Neural cell (in vitro differentiated cells): ENCODE data around the gene ETV7. TPM values are rescaled to one million over a fixed set of nuclear protein-coding genes. Genes with fewer than 3 reads are reported as not detected.

Experiments used
- H2AFZ ChIP-seq: fragments of 200-600, 300-800 bp; sonication (generic), shearing (Covaris generic); 2 replicates; pipeline ENCODE4 v1.6.0; 2014; ENCODE audit warnings: low read depth, mild to moderate bottlenecking, antibody characterized with exemption, low read length, moderate library complexity
- H3F3A ChIP-seq: fragments of 200-600 bp; shearing (Covaris generic); 2 replicates; pipeline ENCODE4 v1.6.1; 2016; ENCODE audit warnings: mild to moderate bottlenecking, moderate library complexity, mixed read lengths, antibody characterized with exemption, low read length; ENCODE audit not compliant: insufficient read depth, poor library complexity, severe bottlenecking
- H3K27ac ChIP-seq: fragments of 200-600, 300-800 bp; sonication (generic), shearing (Covaris generic); 2 replicates; pipeline ENCODE4 v1.5.1; 2014; ENCODE audit warnings: mild to moderate bottlenecking, low read length, moderate library complexity
- H3K27me3 ChIP-seq: fragments of 300-800, 200-600 bp; sonication (generic), shearing (Covaris generic); 2 replicates; pipeline ENCODE4 v1.6.0; 2014; ENCODE audit warnings: mild to moderate bottlenecking, low read depth, low read length, moderate library complexity; ENCODE audit not compliant: insufficient read depth
- H3K36me3 ChIP-seq: fragments of 300-800, 200-600 bp; sonication (generic), shearing (Covaris generic); 2 replicates; pipeline ENCODE4 v1.5.1; 2014; ENCODE audit warnings: mild to moderate bottlenecking, antibody characterized with exemption, low read length, moderate library complexity; ENCODE audit not compliant: insufficient read depth
- H3K4me2 ChIP-seq: fragments of 300-800, 200-600 bp; sonication (generic), shearing (Covaris generic); 2 replicates; pipeline ENCODE4 v1.6.0; 2014; ENCODE audit warnings: mild to moderate bottlenecking, low read length
- H3K4me3 ChIP-seq: fragments of 300-800, 200-600 bp; sonication (generic), shearing (Covaris generic); 2 replicates; pipeline ENCODE4 v1.5.1; 2014; ENCODE audit warnings: mild to moderate bottlenecking, low read length, moderate library complexity
- H3K79me2 ChIP-seq: fragments of 200-600 bp; shearing (Covaris generic); replicated peaks from 2 replicates; pipeline ENCODE4 v1.6.0; 2014; ENCODE audit warnings: mild to moderate bottlenecking, low read length, moderate library complexity; ENCODE audit not compliant: insufficient read depth
- H3K9ac ChIP-seq: fragments of 300-800, 200-600 bp; sonication (generic), shearing (Covaris generic); 2 replicates; pipeline ENCODE4 v1.6.1; 2016; ENCODE audit warnings: mild to moderate bottlenecking, low read length, mixed read lengths
- H3K9me2 ChIP-seq: fragments of 200-600 bp; shearing (Covaris generic); 2 replicates; pipeline ENCODE4 v1.6.1; 2016; ENCODE audit warnings: mild to moderate bottlenecking, low read length, mixed read lengths; ENCODE audit not compliant: insufficient read depth
- H3K9me3 ChIP-seq: fragments of 200-600, 300-800 bp; sonication (generic), shearing (Covaris generic); 2 replicates; pipeline ENCODE4 v1.6.1; 2016; ENCODE audit warnings: mild to moderate bottlenecking, mixed run types, low read length, moderate library complexity, mixed read lengths
- H4K20me1 ChIP-seq: fragments of 200-600 bp; shearing (Covaris generic); 2 replicates; pipeline ENCODE4 v1.6.1; 2016; ENCODE audit warnings: mild to moderate bottlenecking, mixed run types; ENCODE audit not compliant: insufficient read depth
- EP300 ChIP-seq: fragments of 450-650 bp; conservative IDR thresholded peaks from 2 replicates; pipeline ENCODE4 v1.6.1; 2014; ENCODE audit warnings: antibody characterized with exemption, mild to moderate bottlenecking, moderate library complexity; ENCODE audit not compliant: poor library complexity, severe bottlenecking
- EZH2 ChIP-seq: fragments of 200-600, 300-800 bp; shearing (Covaris generic), sonication (generic); IDR thresholded peaks from 2 replicates; pipeline ENCODE4 v1.6.1; 2014; ENCODE audit warnings: antibody characterized with exemption, low read length, borderline replicate concordance, mild to moderate bottlenecking; ENCODE audit not compliant: insufficient read depth, poor library complexity, severe bottlenecking
- MXI1 ChIP-seq: fragments of 450-650 bp; conservative IDR thresholded peaks from 2 replicates; pipeline ENCODE4 v1.6.1; 2014; ENCODE audit warnings: antibody characterized with exemption, mild to moderate bottlenecking; ENCODE audit not compliant: poor library complexity, severe bottlenecking
- POLR2AphosphoS5 ChIP-seq: IDR thresholded peaks from 2 replicates; pipeline ENCODE4 v1.6.1; 2012
- RAD21 ChIP-seq: fragments of 450-650 bp; conservative IDR thresholded peaks from 2 replicates; pipeline ENCODE4 v1.6.1; 2014; ENCODE audit warnings: antibody characterized with exemption, mild to moderate bottlenecking, moderate library complexity
- SMC3 ChIP-seq: fragments of 450-650 bp; conservative IDR thresholded peaks from 2 replicates; pipeline ENCODE4 v1.6.1; 2014; ENCODE audit warnings: antibody characterized with exemption, mild to moderate bottlenecking, moderate library complexity; ENCODE audit not compliant: poor library complexity
- TAF1 ChIP-seq: IDR thresholded peaks from 2 replicates; pipeline ENCODE4 v1.6.1; 2012; ENCODE audit warnings: low read depth
- polyA plus RNA-seq: library from polyadenylated mRNA; depleted of rRNA; stranded (reverse); fragments of >200 nt; gene quantifications from 2 replicates; pipeline ENCODE4 v1.2.3, GENCODE V29; 2014
- TF ChIP-seq, protein P1 (sequence below): IDR thresholded peaks from 2 replicates; pipeline ENCODE4 v1.6.1; 2012; ENCODE audit warnings: borderline replicate concordance
- TF ChIP-seq, protein P2 (sequence below): fragments of 450-650 bp; IDR thresholded peaks from 2 replicates; pipeline ENCODE4 v1.5.1; 2014; ENCODE audit warnings: antibody characterized with exemption, mild to moderate bottlenecking, moderate library complexity; ENCODE audit not compliant: poor library complexity, severe bottlenecking

The ETV7 gene
- polyA plus RNA-seq, 1 donor from 2014 or later: not detected

DNA sequence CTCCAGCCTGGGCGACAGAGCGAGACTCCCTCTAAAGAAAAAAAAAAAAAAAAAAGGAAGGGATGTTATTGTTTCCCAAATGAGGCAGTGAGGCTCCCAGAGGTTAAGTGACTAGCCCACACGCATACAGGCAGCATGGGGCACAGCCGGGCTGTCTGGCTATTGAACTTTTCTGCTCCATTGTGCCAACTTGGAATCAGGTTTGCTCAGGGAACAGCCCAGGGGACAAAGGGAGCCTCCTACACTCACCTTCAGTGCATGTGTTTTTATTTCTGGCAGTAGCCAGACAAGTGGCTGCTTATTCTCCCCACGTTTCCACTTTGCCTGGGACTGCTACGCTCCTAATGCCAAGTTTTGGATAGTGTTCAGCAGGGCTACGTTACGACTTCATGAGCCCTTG is 10.7 kb downstream of the ETV7 start:
- H3K79me2 ChIP-seq: no peaks in the 10 kb centered on the region

DNA sequence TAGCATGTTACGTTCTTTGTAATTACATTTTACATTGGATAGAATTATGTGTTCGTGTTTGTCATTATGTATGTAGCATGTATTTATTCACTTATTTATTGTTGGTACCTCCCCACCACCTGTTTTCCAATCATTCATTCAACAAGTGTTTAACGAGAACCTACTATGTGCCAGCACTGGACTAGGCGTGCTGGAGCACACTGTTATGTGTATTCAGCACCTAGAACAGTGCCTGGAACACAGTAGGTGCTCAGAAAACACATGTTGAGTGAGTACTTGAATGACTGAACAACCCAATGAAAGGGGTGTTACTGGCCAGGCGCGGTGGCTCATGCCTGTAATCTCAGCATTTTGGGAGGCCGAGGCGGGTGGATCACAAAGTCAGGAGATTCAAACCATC is 11.3 kb downstream of the ETV7 start:
- no peak for TF ChIP-seq TAF1
- TF ChIP-seq, protein P1, sequence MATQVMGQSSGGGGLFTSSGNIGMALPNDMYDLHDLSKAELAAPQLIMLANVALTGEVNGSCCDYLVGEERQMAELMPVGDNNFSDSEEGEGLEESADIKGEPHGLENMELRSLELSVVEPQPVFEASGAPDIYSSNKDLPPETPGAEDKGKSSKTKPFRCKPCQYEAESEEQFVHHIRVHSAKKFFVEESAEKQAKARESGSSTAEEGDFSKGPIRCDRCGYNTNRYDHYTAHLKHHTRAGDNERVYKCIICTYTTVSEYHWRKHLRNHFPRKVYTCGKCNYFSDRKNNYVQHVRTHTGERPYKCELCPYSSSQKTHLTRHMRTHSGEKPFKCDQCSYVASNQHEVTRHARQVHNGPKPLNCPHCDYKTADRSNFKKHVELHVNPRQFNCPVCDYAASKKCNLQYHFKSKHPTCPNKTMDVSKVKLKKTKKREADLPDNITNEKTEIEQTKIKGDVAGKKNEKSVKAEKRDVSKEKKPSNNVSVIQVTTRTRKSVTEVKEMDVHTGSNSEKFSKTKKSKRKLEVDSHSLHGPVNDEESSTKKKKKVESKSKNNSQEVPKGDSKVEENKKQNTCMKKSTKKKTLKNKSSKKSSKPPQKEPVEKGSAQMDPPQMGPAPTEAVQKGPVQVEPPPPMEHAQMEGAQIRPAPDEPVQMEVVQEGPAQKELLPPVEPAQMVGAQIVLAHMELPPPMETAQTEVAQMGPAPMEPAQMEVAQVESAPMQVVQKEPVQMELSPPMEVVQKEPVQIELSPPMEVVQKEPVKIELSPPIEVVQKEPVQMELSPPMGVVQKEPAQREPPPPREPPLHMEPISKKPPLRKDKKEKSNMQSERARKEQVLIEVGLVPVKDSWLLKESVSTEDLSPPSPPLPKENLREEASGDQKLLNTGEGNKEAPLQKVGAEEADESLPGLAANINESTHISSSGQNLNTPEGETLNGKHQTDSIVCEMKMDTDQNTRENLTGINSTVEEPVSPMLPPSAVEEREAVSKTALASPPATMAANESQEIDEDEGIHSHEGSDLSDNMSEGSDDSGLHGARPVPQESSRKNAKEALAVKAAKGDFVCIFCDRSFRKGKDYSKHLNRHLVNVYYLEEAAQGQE: no peak
- TF ChIP-seq RAD21: no peak
- TF ChIP-seq POLR2AphosphoS5: no peak
- no peak for TF ChIP-seq EZH2
- no peak for TF ChIP-seq SMC3
- TF ChIP-seq, protein P2, sequence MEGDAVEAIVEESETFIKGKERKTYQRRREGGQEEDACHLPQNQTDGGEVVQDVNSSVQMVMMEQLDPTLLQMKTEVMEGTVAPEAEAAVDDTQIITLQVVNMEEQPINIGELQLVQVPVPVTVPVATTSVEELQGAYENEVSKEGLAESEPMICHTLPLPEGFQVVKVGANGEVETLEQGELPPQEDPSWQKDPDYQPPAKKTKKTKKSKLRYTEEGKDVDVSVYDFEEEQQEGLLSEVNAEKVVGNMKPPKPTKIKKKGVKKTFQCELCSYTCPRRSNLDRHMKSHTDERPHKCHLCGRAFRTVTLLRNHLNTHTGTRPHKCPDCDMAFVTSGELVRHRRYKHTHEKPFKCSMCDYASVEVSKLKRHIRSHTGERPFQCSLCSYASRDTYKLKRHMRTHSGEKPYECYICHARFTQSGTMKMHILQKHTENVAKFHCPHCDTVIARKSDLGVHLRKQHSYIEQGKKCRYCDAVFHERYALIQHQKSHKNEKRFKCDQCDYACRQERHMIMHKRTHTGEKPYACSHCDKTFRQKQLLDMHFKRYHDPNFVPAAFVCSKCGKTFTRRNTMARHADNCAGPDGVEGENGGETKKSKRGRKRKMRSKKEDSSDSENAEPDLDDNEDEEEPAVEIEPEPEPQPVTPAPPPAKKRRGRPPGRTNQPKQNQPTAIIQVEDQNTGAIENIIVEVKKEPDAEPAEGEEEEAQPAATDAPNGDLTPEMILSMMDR: no peak
- TF ChIP-seq EP300: no peak
- TF ChIP-seq MXI1: no peak
- Histone ChIP-seq H3K79me2 (no peaks in the 10 kb centered on the region), H3K9me2 (no peaks in the 10 kb centered on the region), H4K20me1 (no peaks in the 10 kb centered on the region), H3K27ac (no peak overlapping the region), H3K9ac (no peak overlapping the region), H3K36me3 (no peaks in the 10 kb centered on the region), H3K4me2 (no peak overlapping the region), H3K4me3 (no peak overlapping the region), H3K27me3 (no peaks in the 10 kb centered on the region), H3K9me3 (no peaks in the 10 kb centered on the region), H3F3A (no peaks in the 10 kb centered on the region), H2AFZ (no peak overlapping the region)

More for the DNA sequence above, 10.7 kb downstream of the ETV7 start:
- Histone ChIP-seq H3K9ac (no peak overlapping the region), H3K4me2 (no peak overlapping the region), H3F3A (no peaks in the 10 kb centered on the region), H4K20me1 (no peaks in the 10 kb centered on the region), H3K4me3 (no peak overlapping the region), H3K9me3 (no peaks in the 10 kb centered on the region), H3K27me3 (no peaks in the 10 kb centered on the region), H3K27ac (no peak overlapping the region), H3K36me3 (no peaks in the 10 kb centered on the region), H2AFZ (no peak overlapping the region), H3K9me2 (no peaks in the 10 kb centered on the region)
- no peak for TF ChIP-seq SMC3
- no peak for TF ChIP-seq TAF1
- TF ChIP-seq POLR2AphosphoS5: no peak
- TF ChIP-seq EZH2: no peak
- TF ChIP-seq, protein P2: no peak
- TF ChIP-seq RAD21: no peak
- TF ChIP-seq, protein P1: no peak
- TF ChIP-seq EP300: no peak
- no peak for TF ChIP-seq MXI1
